Heart left ventricle (tissue), 16 donors: Measurements from ENCODE around the gene MDK. TPM values are rescaled to one million over a fixed set of nuclear protein-coding genes. Genes with fewer than 3 reads are reported as not detected.

Experiments used
- ATAC-seq, 4 donors: fragments of 200-7000 bp; cut with Tn5 transposase; one replicate each; pipeline ENCODE4 v1.9.1; 2020 to 2022; ENCODE audit warnings: moderate library complexity in 4 of 4, mild to moderate bottlenecking in 3 of 4, moderate number of reproducible peaks in 1 of 4
- DNase-seq, 5 donors: peaks; one replicate each; pipeline ENCODE4 v3.0.0-alpha.2; 2020
- H3K27ac ChIP-seq, 12 donors: fragments of 200-600 bp; sonication (generic) in 4 of 12; one replicate each; pipeline versions ENCODE4 v1.5.0 to v1.8.0; 2016 to 2022; ENCODE audit warnings: mild to moderate bottlenecking in 2 of 12
- H3K27me3 ChIP-seq, 9 donors: fragments of 200-600 bp; sonication (generic) in 2 of 9; one replicate each; pipeline versions ENCODE4 v1.5.1 to v1.8.0; 2016 to 2022; ENCODE audit warnings: mild to moderate bottlenecking in 3 of 9
- H3K36me3 ChIP-seq, 9 donors: fragments of 200-600 bp; sonication (generic) in 2 of 9; one replicate each; pipeline versions ENCODE4 v1.5.0 to v1.8.0; 2018 to 2022; ENCODE audit warnings: mild to moderate bottlenecking in 2 of 9
- H3K4me1 ChIP-seq, 12 donors: fragments of 200-600 bp; sonication (generic) in 4 of 12; one replicate each; pipeline versions ENCODE4 v1.5.0 to v1.8.0; 2016 to 2022; ENCODE audit warnings: mild to moderate bottlenecking in 3 of 12
- H3K4me3 ChIP-seq, 12 donors: fragments of 200-600 bp; sonication (generic) in 4 of 12; one replicate each; pipeline versions ENCODE4 v1.5.0 to v1.8.0; 2017 to 2022; ENCODE audit warnings: mild to moderate bottlenecking in 9 of 12, moderate library complexity in 4 of 12
- H3K9me3 ChIP-seq, 12 donors: fragments of 200-600 bp; sonication (generic) in 4 of 12; one replicate each; pipeline versions ENCODE4 v1.5.0 to v1.8.0; 2016 to 2022; ENCODE audit warnings: mild to moderate bottlenecking in 1 of 12
- POLR2A ChIP-seq, 2 donors: fragments of 450-650 bp; IDR thresholded peaks; one replicate each; pipeline ENCODE4 v1.6.1; 2017; ENCODE audit warnings: antibody characterized with exemption in 2 of 2, mild to moderate bottlenecking in 2 of 2, moderate library complexity in 2 of 2
- WGBS, 4 donors: extraction: QIAGEN DNeasy Blood & Tissue Kit in 2 of 4; methylation state at CpG; one replicate each; pipeline versions ENCODE4 v1.1.5 to v1.1.7; 2013 to 2018; 5-methylcytosine and 5-hydroxymethylcytosine counted together
- intact Hi-C, 10 donors: fragments of 100-400 bp; cut with DNase I; formaldehyde crosslinking; loops; one replicate each; pipeline versions ENCODE4 v1.11.1 to v1.14.2; 2022
- polyA plus RNA-seq, 2 donors: library from polyadenylated mRNA; stranded (reverse); fragments of 200-250 nt; gene quantifications; one replicate each; pipeline ENCODE4 v1.2.3, GENCODE V29; 2013
- total RNA-seq, 9 donors: library from RNA; depleted of rRNA in 2 of 9; stranded (reverse); fragments of >200 nt in 2 of 9; fragmentation: NEBNext Ultra II Directional in 3 of 9; extraction: Animal tissue kit (Norgen Biotek cat#: 25700) in 3 of 9; gene quantifications; one replicate each; pipeline versions ENCODE4 v1.1.0 to v1.2.4, GENCODE V29; 2016 to 2023
- TF ChIP-seq, protein P1 (sequence below), 12 donors: fragments of 200-600 bp; sonication (generic) in 4 of 12; IDR thresholded peaks; one replicate each; pipeline versions ENCODE4 v1.5.0 to v1.8.0; 2018 to 2022; ENCODE audit warnings: antibody characterized with exemption in 12 of 12, mild to moderate bottlenecking in 5 of 12
- donor health status: ischemic (EF 13 %, LVEDD 7.1; RV severe dilation, severe dysfunction).
- donor health status: healthy with polysubstance abuse.
- donor health status: DM: no; HTN: yes; CAD: no.
- donor health status: DM: no; HTN: no; CAD: no.
- donor health status: ischemic (EF 25% LVEDD 6.9; RV normal size, moderate dysfunction).
- donor health status: ischemic (EF 25% LVEDD 5.7; RV mildly dilated, moderate dysfunction).
- donor health status: healthy.
- donor health status: DM: yes; HTN: yes; CAD: no.
- donor health status: ischemic (EF 35%, LVEDD 5.7; RV mildly dilated, moderate dysfunction).
- donor health status: nonischemic (EF 11% LVEDD 7.7; RV severe dilation, severe dysfunction).
- donor health status: DM: yes; HTN: yes; CAD: no.
- donor health status: PGD.
- donor health status: ischemic (EF 29% LVEDD 5.4; RV normal size, mild dysfunction).
- donor health status: nonischemic (EF 23%, LVEDD 6.1; RV moderate dilation, normal function).

Gene MDK
- total and polyA plus RNA-seq, 11 donors, result 1.9 to 26.5 (median 5.4) TPM

DNA sequence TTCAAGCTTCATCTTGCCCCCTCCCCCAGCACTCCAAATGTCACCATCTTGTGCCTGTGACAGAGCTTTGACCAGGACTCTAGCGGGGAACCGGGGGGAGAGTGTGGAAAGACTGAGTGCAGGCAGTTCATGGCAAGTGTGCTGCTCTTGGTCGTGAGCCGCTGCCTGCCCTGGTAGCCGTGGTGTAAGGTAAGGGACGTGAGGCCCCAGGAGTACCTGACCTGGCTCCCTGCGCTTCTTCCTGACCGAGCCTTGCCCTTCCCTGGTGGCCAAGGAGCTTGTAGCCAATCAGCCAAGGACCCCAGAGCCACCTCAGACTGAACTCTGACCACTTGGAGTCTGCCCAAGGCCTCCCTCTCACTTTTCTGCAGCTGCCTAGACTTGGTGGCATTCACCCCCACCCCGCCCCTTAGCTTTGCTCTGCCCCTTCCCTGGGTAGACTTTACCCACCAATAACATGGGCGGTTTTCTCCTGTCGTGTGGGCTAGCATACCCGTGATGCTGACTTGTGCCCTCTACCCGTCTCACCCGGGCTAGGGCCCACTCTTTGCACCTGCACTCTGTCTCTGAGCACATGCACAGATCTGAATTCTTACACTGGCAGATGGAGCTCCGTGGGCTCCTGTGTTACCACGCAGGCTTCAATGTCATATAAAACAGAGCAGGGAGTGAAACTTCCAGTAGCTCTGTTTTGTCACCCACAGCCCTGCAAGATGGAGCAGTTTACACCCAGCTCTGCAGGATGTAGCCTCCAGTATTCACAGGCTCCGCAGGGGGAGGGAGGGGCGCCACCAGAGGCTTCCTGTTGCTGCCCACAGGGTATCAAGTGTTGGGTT lies 32.7 kb upstream of the MDK start:
- Histone ChIP-seq H3K4me1 (peaks cover 5 to 74% (median 56%) of the 10 kb centered on the region in 12 donors), H3K27me3 (no peaks in the 10 kb centered on the region), H3K27ac (peak overlapping the region in 7 of 12 donors; percentile 44 to 86 (median 74)), H3K4me3 (peak overlapping the region in 10 of 12 donors; percentile 78 to 95 (median 84)), H3K36me3 (peaks cover 0 to 5% (median 0%) of the 10 kb centered on the region in 9 donors), H3K9me3 (no peaks in the 10 kb centered on the region)
- DNase-seq (peak in 2 of 5 donors; percentile 47 to 51), ATAC-seq (no peak)
- intact Hi-C loops, result loop anchor here in 1 of 10 donors (2.0 kb wide), 1 partner anchor 16 kb away; no protein-coding TSS in a partner anchor
- no peak for TF ChIP-seq POLR2A (IDR thresholded peaks at IDR 0.05)
- TF ChIP-seq, protein P1, sequence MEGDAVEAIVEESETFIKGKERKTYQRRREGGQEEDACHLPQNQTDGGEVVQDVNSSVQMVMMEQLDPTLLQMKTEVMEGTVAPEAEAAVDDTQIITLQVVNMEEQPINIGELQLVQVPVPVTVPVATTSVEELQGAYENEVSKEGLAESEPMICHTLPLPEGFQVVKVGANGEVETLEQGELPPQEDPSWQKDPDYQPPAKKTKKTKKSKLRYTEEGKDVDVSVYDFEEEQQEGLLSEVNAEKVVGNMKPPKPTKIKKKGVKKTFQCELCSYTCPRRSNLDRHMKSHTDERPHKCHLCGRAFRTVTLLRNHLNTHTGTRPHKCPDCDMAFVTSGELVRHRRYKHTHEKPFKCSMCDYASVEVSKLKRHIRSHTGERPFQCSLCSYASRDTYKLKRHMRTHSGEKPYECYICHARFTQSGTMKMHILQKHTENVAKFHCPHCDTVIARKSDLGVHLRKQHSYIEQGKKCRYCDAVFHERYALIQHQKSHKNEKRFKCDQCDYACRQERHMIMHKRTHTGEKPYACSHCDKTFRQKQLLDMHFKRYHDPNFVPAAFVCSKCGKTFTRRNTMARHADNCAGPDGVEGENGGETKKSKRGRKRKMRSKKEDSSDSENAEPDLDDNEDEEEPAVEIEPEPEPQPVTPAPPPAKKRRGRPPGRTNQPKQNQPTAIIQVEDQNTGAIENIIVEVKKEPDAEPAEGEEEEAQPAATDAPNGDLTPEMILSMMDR (IDR thresholded peaks at IDR 0.05), result no peak
- WGBS, 4 donors, result 45 to 61% (median 53%) methylated on average over 13 to 18 of the region's 18 CpGs

DNA sequence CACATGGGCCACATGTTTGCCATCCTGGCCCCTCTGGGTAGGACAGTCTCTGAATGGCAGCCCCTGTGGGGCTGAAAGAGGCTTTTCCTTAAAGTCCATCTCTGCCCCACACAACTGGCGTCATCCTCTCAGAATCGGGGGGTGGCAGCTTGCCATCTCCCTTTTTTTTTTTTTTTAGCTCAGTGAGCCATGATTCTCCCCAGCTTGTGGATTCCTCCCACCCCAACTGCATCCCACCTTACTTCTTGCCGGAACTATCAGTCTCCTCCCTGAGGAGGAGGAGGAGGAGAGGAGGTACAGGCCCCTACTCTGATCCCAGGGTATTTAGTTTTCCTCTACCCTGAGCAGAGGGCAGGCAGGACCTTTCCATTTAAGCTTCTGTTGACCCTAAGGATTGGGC lies 30.8 kb upstream of the MDK start:
- intact Hi-C loops, result loop anchor here in 1 of 10 donors (2.0 kb wide), 1 partner anchor 14 kb away; no protein-coding TSS in a partner anchor
- DNase-seq (peak in 1 of 5 donors; percentile 17), ATAC-seq (no peak)
- H3K4me3 ChIP-seq, result no peak overlapping the region
- no peak for TF ChIP-seq POLR2A (IDR thresholded peaks at IDR 0.05)
- TF ChIP-seq, protein P1 (IDR thresholded peaks at IDR 0.05), result no peak
- H3K36me3 ChIP-seq, result peaks cover 0 to 5% (median 0%) of the 10 kb centered on the region in 9 donors
- peak overlapping the region in 7 of 12 donors; percentile 58 to 86 (median 68) for H3K27ac ChIP-seq
- 46 to 61% (median 58%) methylated on average over 3 of the region's 3 CpGs for WGBS, 4 donors
- H3K9me3 ChIP-seq, result no peaks in the 10 kb centered on the region
- peaks cover 5 to 82% (median 51%) of the 10 kb centered on the region in 12 donors for H3K4me1 ChIP-seq
- H3K27me3 ChIP-seq, result no peaks in the 10 kb centered on the region

DNA sequence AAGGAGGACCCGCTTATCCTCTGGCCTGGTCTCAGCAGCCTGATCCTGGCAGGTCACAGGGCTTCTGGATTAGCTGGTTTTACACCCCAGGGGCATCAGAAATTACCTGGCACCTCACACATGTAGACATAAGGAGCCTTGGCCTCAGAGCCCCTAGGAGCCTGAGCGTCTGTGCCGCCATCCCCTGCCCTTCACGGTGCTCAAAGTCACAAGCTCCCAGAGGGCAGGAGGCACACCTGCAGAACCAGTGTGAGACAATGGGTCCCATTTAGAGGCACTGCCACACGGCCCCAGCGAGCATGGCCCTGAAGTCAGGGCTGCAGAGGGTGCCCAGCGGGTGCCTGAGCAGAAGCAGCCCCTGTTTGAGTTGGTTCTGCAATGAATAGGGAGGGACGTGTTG lies 30.3 kb upstream of the MDK start:
- Histone ChIP-seq H3K9me3 (no peaks in the 10 kb centered on the region), H3K36me3 (peaks cover 0 to 9% (median 0%) of the 10 kb centered on the region in 9 donors), H3K27ac (peak overlapping the region in 10 of 12 donors; percentile 33 to 86 (median 70)), H3K4me3 (no peak overlapping the region), H3K4me1 (peaks cover 5 to 86% (median 51%) of the 10 kb centered on the region in 12 donors), H3K27me3 (no peaks in the 10 kb centered on the region)
- 71 to 84% (median 75%) methylated on average over 7 to 8 of the region's 8 CpGs for WGBS, 4 donors
- DNase-seq (peak in 1 of 5 donors; percentile 21), ATAC-seq (no peak)
- intact Hi-C loops, result loop anchor here in 1 of 10 donors (2.0 kb wide), 1 partner anchor 14 kb away; no protein-coding TSS in a partner anchor
- TF ChIP-seq POLR2A (IDR thresholded peaks at IDR 0.05), result no peak
- TF ChIP-seq, protein P1 (IDR thresholded peaks at IDR 0.05), result no peak

DNA sequence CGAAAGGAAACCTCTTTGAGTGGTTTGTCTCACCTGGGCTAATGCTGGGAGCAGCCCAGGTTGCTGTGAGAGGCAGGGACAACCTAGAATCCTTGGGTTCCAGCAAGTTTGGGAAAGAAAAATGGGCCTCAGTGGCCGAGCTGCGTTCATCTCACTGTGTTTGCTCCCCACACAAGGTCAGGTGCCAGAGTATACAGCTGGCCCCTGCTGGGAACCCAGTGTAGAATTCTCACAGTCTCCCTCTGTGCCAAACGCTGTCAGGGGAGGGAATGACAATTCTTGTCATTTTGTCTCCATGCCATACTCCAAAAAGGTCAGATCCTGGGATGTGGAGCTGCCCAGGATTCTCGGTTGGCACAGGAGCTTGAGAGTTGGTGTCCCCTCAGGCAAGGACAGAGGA lies 29.9 kb upstream of the MDK start:
- peak in 3 of 4 donors; percentile 10 to 22 (median 12) for ATAC-seq
- Histone ChIP-seq H3K27me3 (no peaks in the 10 kb centered on the region), H3K27ac (peak overlapping the region in 11 of 12 donors; percentile 33 to 86 (median 68)), H3K4me1 (peaks cover 5 to 88% (median 51%) of the 10 kb centered on the region in 12 donors), H3K4me3 (peak overlapping the region in 5 of 12 donors; percentile 5 to 39 (median 28)), H3K9me3 (no peaks in the 10 kb centered on the region), H3K36me3 (peaks cover 0 to 13% (median 0%) of the 10 kb centered on the region in 9 donors)
- peak in 1 of 5 donors; percentile 28 for DNase-seq
- intact Hi-C loops, result loop anchor here in 3 of 10 donors (2.0 kb wide), 2 partner anchors 13 to 15 kb away; no protein-coding TSS in a partner anchor
- 37 to 53% (median 42%) methylated on average over 5 of the region's 5 CpGs for WGBS, 4 donors
- TF ChIP-seq, protein P1 (IDR thresholded peaks at IDR 0.05), result no peak
- TF ChIP-seq POLR2A (IDR thresholded peaks at IDR 0.05), result no peak
